Stimulated activated CD4-positive, alpha-beta T cell treated with anti-CD3 and anti-CD28 coated beads, TNF-alpha, amount 100 ng/mL, for 24 hours (primary cell): ENCODE data around the gene STRADB.
"Not testable (repeated sequence)": the region's sequence is repeated elsewhere in the genome, so short reads cannot be mapped to it uniquely, and the experiment has no call there.

Experiments
- DNase-seq, 3 experiments: peaks; one replicate each; pipeline ENCODE4 v3.0.0-alpha.2; 2020; ENCODE audit warnings: low read depth in 3 of 3

Gene STRADB

DNA sequence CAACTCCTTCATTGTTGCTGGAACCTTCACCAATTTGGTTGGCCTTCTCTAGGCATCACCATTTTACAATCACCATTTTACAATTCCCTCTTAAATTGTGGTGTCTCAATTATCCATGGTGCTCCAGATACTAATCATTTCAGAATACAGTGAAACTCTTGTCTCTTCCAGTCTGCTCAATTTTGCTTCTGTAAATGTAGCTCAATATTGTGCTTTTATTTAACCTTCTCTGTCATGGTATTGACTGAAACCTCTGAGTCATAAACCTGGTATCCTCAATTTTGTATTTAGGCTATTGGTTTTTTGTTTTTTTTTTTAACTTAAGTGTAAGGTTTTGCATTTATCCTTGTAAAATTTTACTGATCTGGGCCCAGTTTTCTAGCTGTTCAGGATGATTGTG lies 16.1 kb downstream of the STRADB start:
- no peak for DNase-seq

DNA sequence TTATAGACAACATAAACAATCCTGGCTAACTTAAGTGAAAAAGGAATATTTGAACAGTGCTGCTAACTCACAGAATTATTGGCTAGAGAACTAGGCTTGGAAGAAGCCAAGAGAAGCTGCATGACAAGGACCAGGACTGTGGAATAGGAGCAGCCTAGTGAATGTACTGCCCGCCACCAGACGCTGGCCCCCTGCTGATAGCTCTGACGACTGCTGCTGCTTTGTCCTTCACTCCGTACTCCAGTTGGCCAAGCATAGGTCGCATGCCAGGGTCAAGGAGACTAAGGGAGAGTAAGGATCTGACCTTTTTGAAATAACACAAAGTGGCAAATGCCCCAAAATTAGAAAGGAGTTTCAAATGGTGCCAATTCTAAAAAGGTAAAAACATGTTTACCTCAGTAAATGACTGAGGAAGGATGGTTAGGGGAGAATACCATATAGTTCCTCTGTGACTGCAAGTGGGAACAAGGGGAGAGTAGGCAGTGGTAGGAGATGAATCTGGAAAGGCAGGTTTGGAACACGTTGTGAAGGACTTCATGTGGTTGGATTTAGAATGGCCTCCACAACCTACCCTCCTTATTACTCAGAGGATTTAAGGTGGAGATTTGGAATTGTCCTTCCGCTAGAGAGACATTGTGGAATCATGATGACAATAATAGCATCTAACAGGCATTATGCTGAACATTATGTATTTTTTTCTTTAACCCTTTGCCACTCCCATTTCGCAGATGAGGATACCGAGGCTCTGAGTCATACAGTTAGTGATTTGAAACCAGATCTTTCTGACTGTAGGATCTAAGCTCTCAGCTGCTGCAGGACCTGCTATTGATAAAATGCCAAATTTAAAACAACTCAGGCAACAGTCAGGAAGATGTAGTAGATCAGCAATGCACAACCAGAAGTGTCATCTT lies 19.5 kb downstream of the STRADB start:
- no peak for DNase-seq

DNA sequence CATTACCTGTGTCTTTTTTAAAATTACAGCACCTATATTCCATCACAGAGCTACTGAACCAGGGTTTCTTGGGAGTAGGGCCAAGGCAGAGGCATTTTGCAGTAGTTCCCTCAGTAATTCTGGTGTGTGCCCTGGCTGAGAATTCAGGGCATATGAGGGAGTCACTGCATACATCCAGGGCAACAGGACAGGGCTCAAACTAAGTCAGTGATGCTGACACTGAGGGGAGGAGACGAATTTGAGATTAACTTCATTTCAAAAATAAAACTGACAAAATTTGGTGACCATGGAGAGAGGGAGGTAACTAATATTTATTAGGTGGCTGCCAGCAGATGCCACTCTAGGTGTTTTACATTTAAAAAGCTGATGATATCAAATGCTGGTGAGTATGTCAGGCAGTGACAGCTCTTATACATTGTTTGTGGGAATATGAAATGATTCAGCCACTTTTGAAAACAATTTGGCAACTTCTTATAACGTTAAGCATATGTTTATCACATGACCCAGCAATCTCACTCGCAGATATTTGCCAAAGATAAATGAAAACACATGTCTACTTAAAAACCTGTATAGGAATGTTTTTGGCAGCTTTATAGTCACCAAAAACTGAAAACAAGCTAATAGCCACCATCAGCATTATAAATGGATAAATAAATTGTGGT lies 20.3 kb downstream of the STRADB start:
- DNase-seq, result no peak

DNA sequence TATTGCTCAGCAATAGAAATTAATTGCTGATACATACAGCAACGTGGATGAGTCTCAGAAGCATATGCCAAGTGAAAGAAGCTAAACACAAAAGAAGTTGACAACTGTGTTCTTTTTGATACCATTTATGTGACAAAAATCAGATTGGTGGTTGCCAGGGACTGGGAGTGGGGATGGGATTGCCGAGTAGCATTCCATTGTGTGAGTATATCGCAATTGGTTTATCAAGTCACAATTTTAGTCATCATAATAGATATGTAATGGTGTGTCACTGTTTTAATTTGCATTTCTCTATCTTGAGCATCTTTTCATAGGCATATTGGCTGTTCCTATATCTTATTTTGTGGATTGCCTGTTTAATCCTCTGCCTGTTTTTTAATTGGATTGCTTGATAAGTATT lies 20.9 kb downstream of the STRADB start:
- no peak for DNase-seq

DNA sequence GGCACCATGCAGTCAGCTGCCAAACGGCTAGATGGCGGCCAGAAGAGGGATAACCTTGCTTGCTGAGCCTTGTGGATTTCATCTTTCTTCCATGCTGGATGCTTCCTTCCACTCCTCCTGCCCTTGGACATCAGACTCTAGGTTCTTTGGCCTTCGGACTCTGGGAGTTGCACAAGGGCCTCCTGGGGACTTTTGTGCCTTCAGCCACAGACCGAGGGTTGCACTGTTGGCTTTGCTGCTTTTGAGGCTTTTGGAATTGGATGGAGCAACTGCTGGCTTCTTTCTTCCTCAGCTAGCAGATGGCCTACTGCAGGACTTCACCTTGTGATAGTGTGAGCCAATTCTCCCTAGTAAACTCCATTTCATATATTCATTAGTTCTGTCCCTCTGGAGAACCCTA lies 31.0 kb downstream of the STRADB start:
- no peak for DNase-seq

DNA sequence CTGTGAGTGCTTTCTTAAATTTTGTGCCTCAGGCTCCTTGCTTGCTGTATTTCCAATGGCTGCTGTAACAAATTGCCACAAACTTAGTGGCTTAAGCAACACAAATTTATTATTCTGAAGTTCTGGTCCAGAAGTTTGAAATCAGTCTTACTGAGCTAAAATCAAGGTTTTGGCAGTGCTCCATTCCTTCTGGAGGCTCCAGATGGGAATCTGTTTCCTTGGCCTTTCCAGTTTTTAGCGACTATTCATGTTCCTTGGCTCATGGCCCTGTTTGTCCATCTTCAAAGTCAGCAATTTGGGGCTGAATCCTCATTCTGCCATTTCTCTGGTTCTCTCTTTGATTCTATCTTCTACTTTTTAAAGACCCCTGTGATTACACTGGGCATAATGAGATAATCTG lies 31.8 kb downstream of the STRADB start:
- DNase-seq, result no peak

DNA sequence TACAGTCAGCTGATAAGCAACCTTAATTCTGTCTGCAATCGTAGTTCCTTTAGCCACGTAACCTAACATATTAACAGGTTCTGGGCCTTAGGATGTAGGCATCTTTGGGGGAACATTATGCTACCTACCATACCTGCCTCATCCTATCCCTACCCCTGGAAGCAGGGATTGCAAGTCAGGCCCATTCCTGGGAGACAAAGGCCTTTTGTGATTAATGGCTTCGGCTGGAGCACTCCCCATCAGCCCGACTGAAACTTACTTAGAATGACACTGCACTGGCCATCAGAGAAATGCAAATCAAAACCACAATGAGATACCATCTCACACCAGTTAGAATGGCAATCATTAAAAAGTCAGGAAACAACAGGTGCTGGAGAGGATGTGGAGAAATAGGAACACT lies 32.2 kb downstream of the STRADB start:
- not testable (repeated sequence) for DNase-seq

DNA sequence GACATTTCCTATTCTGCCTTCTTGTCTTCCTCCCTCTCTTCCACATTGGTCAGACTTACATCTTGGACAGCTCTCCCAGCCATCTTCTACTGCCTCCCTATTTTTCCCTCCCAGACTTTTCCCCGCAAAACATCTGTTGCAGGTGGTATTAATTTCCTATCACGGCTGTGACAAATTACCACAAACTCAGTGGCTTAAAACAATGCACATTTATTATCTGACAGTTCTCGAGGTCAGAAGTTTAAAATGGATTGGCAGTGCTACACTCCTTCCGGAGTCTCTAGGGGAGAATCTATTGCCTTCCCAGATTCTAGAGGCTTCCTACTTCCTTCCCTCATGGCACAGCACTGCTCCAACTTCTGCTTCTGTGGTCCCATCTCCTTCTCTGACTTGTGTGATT lies 33.3 kb downstream of the STRADB start:
- DNase-seq, result no peak

DNA sequence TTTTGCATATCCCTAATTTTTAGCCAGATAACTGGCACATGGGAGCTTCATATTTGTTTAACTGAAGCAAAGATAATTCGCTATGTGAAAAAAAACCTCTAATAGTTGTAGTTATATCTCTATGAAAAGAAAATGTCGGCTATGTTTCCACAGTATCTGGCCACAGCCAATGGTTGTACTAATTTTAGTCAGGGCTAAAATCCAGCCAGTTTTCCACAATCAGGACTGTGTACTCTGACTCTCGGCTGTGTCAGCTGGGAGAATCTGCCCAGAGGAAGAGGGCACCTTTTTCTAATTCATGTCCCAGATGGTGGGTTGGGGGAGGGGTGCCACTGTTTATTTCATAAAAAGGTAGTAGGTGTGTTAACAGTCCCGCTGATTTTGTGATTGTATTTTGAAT lies 38.8 kb downstream of the STRADB start:
- DNase-seq, result no peak

DNA sequence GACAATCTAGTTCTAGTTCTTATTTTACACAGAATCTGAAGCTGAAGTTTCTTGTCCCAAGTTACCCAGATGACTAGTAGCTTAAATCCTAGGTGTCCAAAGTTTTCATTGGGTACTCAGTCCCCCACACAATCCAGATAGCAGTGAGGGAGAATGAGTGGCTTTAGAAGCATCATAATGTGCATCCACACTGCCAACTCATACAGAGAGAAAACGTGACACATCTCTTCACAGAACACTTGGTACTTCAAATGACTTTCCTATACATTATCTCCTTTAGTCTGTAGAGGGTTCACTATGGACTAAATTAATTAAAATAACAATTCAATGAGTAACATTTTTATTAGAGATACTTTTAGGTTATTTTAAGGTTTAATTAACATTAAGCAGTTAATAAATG lies 45.2 kb downstream of the STRADB start:
- no peak for DNase-seq

DNA sequence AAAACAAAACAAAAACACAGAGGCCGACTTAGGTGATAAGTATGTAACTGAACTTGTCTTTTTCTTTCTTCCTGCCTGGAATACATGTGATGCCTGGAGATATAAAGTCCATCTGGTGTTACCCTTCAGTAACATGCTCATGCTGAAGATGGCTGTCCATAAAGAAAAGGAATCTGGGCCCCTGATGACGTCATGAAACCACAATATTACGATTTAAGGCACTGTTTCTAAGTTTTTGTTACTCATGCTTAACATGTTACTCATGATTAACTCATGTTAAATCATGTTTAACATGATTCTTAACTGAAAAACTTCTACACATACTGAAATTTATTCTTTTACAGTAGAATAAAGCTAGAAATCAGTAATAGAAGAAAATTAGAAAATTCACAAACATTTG lies 49.0 kb downstream of the STRADB start:
- no peak for DNase-seq

DNA sequence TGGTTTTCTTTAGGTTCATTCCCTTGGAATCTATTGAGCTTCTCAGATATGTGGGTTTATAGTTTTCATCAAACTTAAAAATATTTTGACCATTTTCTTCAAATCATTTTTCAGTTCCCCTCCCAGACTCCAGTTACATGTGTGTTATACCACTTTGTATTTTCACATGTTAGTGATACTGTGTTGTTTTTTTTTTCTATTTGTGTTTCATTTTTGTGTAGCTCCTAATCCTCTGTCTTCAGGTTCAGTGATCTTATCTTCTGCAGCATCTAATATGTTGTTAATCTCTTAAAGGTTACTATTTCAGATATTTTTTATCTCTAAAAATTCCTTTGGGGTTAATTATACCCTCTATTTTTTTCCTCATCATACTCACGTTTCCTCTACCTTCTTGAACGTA lies 51.2 kb downstream of the STRADB start:
- DNase-seq, result no peak

DNA sequence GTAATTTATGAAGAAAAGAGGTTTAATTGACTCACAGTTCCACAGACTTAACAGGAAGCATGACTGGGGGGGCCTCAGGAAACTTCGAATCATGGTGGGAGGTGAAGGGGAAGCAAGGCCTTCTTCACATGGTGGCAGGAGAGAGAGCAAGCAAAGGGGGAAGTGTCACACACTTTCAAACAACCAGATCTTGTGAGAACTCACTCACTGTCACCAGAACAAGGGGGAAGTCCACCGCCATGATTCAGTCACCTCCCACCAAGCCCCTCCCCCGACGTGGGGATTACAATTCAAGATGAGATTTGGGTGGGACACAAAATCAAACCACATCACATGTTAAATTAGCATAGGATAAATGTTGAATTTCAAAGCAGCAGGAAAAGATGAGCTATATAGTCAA lies 56.2 kb downstream of the STRADB start:
- peak; percentile 5 to 29 (median 23) for DNase-seq

DNA sequence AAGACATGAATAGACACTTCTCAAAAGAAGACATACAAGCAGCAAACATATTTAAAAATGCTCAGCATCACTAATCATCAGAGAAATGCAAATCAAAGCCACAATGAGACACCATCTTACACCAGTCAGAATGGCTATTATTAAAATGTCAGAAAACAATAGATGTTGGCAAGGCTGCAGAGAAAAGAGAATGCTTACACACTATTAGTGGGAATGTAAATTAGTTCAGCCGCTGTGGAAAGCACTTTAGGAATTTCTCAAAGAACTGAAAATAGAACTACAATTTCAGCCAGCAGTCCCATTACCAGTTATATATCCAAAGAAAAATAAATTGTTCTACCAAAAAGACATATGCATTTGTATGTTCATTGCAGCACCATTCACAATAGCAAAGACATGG lies 61.7 kb downstream of the STRADB start:
- DNase-seq, result no peak

DNA sequence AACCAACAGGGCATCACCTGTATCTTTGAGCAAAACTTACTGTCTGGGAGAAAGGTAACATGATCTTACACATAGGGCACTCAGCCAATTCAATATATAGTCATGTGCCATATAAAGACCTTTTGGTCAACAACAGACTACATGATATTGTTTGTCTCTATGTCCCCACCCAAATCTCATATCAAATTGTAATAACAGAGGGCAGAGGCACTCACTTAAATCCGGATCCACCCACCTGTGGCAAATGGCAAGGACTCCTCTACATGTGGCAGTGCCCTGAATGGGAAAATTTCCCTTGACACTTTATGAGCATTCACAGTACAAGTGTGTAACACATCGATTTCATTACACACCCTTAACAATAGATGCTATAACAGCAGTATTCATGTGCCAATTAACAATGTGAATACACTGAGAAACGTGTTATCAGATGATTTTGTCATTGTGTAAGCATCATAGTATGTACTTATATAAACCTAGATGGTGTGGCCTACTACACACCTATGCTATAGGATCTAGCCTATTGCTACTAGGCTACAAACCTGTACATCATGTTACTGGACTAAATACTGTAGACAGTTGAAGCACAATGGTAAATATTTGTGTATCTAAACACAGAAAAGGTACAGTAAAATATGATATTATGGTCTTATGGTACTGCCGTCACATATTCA lies 64.2 kb downstream of the STRADB start:
- no peak for DNase-seq

DNA sequence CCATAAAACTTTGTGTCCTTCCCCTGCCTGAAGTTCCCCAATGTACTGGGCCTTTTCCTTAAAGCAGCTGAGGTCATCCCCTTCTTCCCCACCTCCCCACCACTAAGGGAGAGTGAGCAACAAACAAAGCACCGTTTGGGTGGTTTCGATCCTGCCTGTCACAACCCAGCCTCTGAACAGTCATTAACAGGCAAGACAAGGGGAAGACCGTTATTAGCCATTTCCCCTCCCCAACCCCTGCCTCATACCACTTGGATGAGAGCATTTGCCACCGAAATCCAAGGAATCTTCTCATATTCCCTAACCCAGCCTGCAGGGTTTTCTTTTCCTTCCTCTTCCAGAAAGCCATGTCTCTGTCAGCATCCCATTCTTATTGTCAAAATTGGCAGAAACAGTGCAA lies 65.6 kb downstream of the STRADB start:
- no peak for DNase-seq

DNA sequence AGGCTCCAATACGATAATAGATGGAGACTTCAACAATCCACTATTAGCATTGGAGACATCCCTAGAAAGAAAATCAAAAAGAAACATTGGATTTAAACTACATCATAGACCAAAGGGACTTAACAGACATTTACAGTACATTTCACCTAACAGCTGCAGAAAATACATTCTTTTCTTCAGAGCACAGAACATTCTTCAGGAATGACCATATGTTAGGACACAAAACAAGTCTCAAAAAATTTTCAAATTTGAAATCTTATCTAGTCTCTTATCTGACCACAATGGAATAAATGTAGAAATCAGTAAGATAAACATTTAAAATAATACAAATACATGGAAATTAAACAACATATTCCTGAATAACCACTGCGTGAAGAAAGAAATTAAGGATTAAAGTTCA lies 68.7 kb downstream of the STRADB start:
- no peak for DNase-seq

DNA sequence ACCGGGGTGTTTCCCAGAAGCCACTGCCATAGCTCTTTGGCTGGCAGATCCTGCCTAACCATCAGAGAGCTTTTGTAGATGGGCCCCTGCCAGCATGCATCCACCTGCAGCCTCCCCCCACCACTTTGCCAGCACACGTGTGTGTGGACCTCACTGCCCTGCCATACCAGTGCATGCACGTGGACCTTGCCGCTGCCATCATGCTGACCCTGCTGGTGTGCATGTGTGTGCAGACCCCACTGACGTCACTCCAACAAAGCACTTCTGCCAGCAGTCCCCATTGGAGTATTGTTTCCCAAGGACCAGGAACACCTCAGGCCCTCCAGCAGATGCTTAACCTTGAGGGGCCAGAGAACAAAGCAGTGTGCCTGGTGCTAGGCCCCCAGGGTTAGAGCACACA lies 71.4 kb downstream of the STRADB start:
- no peak for DNase-seq

DNA sequence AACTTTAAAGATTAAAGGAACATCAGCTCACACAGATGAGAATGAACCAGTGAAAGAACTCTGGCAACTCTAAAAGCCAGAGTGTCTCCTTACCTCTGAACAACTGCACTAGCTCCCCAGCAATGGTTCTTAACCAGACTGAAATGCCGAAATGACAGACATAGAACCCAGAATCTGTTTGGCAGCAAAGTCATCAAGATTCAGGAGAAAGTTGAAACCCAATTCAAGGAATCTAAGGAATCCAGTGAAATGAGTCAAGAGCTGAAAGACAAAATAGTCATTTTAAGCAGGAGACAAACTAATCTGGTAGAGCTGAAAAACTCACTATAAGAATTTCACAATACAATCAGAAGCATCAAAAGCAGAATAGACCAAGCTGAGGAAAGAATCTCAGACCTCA lies 72.0 kb downstream of the STRADB start:
- no peak for DNase-seq
